HEK293T (cell line): ENCODE measurements around the gene CAMK2D.

ENCODE experiments used
- ARNT ChIP-seq: fragments of 450-650 bp; IDR thresholded peaks from 2 replicates; pipeline ENCODE4 v1.6.1; 2017; ENCODE audit warnings: mild to moderate bottlenecking
- BHLHE40 ChIP-seq: fragments of 450-650 bp; IDR thresholded peaks from 2 replicates; pipeline ENCODE4 v1.6.1; 2016; ENCODE audit warnings: mild to moderate bottlenecking, moderate library complexity, borderline replicate concordance
- ELF4 ChIP-seq: fragments of 450-650 bp; IDR thresholded peaks from 2 replicates; pipeline ENCODE4 v1.6.1; 2017; ENCODE audit warnings: antibody characterized with exemption
- FOXM1 ChIP-seq: fragments of 450-650 bp; IDR thresholded peaks from 2 replicates; pipeline ENCODE4 v1.6.1; 2017; ENCODE audit warnings: mild to moderate bottlenecking, borderline replicate concordance

GRCh38 chr4:113618205-113618604, 143.3 kb downstream of the CAMK2D start:
- no peak for TF ChIP-seq BHLHE40
- no peak for TF ChIP-seq ARNT
- no peak for TF ChIP-seq FOXM1
- no peak for TF ChIP-seq ELF4
